Glomerular visceral epithelial cell (primary cell): ENCODE results near the gene CBS.
"Not testable (repeated sequence)": the region's sequence is repeated elsewhere in the genome, so short reads cannot be mapped to it uniquely, and the experiment has no call there.

ENCODE experiments used
- DNase-seq: peaks from one replicate; pipeline ENCODE4 v3.0.0-alpha.2; 2016; ENCODE audit errors: extremely low spot score

The CBS gene

DNA sequence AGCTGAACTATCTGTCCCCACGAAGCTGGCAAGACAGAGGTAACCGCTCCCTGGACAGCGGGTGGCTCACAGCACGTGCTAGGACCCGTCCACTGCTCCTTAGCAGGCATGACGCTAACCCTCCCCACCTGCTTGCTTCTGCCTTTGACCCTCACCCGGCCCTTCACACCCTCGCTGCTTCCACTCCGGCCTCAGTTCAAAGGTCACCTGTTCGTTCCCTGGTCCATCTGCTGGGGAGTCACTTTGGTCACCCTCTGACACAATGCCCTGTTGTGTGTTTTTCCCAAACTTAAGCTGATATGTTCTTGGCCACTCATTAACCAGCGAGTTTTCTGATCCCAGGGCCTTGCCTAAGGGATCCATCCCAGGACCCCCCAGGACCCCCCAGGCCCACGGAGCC lies 7.6 kb downstream of the CBS start:
- not testable (repeated sequence) for DNase-seq

DNA sequence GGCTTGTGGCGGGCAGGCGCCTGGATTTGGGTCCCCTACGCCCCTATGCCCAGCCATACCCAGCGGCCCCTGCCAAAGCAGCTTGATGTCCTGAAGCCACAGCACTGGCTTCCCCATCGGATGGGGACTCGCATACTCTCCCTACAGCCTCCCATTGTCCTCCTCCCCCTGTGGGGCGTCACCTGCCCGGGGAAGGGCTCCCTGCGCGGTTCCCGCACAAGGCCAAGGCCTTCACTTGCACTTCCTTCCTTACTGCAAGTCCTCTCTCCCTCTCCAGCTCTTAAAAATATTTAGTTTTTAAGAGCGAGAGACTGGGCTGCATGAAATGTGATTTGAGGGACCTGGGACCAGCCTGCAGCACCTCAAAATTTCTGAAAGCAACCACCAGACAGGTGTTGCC lies 8.9 kb downstream of the CBS start:
- DNase-seq: not testable (repeated sequence)

DNA sequence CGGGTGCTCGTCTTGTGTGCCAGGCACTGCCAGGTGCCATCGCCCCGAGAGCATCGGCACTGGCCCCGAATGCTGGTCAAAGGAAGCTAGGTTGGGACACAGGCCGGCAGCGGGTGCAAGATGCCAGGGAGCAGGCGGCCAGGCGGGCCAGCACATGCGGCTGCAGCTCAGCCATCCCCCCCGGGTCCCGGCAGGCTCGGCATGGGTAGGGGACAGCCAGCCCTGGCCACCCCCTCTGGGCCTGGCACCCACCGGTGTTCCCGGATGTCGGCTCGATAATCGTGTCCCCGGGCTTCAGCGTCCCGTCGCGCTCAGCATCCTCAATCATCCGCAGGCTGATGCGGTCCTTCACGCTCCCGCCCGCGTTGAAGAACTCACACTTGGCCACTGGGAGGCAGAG lies 9.6 kb downstream of the CBS start:
- DNase-seq: not testable (repeated sequence)

DNA sequence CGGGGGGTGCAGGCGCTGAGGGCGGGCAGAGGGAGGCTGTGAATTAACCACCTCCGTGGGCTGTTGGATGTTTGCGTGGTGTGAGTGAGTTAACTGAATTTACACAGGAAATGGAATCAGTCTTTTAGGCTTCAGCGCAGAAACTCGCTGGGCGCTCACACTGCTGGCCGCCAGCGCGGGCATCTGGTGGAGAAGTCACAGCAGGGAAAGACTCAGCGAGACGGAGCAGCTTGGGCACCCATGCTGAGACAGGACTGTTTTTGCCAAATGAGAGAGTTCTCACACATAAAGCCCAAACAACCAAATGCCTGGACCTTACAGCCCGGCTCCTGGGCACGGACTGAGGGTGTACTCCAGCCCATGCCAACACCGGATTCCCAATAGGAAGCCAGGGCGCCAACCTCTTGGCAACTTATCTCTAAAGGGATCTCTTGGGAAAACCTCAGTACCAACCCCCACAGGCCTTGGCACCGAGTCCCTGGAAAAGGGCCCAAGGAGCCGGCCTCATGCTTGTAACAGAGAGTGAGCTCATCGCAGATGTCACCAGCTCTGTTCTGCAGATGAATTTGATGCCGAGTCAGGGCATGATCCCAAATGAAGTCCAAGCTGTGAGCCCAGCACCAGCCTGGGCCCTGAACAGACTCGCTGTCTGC lies 11.2 kb downstream of the CBS start:
- not testable (repeated sequence) for DNase-seq

DNA sequence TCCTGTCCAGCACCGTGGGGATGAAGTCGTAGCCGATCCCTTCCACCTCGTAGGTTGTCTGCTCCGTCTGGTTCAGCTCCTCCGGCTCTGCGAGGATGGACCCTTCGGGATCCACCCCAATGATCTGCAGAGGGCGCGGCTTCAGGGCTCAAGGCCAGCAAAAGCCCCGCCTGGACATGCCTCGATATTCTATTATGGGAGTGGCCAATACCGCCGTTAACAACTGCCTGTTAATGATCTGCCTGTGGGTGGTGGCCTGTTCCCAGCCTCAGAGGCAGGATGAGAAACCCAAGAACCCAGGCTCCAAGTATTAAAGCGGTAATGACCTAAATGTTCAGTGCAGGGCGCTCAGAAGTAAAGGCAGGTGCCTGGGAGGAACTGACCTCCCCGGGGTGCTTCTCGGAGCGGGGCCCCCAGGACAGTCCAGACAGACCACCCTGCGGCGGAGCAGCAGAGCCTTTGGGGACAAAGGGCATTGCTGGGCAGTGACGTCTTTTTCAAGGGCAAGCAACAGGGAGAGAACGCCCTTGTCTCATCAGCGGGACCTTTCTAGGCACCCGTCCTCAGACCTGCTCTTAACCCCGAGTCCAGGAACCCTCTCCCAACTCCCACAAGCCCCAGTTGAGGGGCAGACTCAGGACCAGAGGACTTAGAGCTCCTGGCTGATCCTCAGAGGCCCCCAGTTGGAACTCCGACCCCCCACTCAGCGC lies 12.5 kb downstream of the CBS start:
- DNase-seq: not testable (repeated sequence)

DNA sequence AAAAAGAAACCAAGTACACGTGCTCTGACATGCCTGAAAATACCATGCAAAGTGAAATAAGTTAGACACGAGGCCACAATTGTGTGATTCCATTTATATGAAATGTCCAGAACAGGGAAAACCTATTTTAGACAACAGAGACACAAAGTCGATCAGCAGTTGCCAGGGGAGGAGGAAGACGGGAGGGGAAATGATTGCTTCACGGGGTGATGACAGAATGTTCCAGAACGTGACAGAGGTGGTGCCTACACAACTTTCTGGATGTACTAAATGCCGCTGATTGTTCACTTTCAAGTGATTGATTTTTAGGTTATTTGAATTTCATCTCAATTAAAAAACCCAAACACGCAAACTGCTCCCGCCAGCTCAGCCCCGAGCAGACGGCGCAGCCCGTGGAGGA lies 22.5 kb downstream of the CBS start:
- DNase-seq: not testable (repeated sequence)

DNA sequence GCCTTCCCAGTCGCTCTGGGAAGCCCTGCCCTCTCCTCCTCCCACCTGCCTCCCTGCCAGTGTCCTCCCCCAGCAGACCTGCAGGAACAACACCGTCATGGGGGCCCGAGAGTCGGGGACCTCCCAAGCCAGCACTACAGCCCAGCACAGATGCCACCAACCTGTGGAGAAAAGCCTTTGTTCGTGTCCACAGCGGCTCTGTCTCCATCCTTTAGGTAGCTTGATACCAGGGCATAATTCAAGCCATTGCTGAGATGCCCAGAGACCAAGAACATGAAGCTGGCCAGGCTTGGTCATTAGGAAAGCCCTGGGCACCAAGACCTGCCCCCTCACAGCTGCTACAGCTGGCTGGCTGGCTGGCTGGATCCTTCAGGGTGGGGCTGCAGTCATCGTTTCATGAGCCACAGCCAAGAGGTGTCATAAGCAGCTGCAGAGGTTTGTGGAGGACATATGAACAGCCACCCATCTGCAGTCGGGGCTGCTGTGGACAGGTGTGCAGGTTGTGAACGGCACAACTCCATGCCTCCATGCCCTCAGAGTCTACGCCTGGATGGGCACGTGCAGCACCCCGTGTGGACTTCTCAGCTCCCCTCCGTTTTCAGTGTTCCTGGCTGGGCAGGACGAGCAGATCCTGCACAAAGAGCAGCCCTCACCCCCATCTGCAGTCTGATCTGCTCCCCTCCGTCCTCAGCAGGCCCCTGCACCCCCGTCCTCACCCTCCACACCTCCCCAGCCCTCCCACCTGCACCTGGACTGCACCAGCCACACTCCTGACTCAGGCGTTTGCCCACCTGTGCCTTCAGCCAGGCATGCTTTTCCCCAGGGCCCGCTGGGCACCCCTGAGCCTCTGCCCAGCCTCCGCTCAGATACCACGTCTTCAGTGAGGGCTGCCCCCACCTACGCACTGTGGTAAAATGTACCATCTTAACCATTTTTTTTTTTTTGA lies 29.5 kb downstream of the CBS start:
- not testable (repeated sequence) for DNase-seq

DNA sequence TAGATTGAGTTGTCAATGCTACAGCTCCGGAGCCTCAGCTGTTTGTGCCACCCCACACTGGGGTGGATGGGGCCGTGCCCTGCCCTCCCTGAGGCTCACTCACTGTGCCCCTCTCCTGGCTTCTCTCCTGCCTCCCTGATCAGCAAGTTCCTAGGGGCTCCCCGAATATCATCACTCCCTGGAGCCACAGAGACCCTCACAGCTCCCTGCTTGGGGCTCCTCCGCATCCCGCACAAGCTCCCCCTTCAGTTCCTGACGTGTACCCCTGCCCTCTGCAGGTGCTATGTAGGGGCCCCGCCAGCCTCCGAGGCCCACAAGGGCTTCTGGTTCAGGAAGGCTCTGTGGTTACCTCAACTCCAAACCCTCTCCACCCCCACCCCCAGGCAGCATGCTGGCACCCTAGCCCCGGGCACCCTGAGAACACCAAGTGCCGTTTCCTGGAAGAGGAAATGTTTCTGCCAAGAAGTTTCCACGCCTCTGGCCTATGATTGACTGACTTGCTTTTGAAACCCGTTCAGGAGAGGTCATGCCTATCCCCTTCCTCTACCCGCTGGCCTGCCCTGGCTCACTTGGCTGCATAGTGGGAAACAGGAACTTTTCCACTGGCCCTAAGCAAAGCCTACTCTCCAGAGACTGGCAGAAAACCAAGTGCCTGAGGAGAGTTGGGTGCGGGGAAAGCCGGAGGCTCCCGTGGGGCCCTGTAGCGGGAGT lies 30.3 kb downstream of the CBS start:
- DNase-seq: not testable (repeated sequence)

DNA sequence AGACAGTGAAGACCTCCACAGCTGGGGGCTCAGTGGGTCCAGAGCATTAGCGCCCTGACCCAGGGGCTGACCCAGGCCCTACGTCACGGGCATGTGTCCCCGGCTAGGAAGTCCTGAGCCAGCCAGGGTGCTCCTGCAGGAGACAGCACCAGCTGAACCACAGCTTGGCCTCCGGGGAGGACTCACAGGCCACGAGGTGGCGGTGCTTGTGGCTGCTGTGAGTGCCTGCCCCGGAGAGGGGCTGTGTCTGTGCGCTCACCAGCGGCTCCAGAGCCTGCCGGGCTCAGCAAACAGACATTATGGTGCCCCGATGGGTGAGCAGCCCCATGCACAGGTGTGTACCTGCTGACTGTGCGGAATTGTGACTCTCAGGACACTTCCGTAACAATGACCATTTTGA lies 31.1 kb downstream of the CBS start:
- not testable (repeated sequence) for DNase-seq

DNA sequence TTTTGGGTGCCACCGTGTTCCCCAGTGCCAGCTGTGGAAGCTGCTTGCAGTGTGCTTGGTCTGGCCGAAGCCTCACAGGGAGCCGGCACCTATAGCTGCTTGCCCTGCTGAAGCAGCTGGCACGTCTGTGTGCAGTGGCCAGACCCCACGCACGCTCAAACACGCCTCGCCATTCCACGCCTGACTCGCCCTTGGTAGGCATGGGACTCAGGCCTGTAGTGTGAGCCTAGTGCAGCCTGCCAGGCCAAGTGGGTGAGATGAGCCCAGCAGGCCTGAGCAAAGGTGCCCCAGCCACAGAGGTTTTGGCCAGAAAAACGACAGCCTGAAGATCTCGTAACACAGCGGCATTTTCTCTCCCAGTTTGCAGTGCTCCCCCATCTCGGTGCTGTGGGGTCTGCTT lies 32.3 kb downstream of the CBS start:
- DNase-seq: not testable (repeated sequence)

DNA sequence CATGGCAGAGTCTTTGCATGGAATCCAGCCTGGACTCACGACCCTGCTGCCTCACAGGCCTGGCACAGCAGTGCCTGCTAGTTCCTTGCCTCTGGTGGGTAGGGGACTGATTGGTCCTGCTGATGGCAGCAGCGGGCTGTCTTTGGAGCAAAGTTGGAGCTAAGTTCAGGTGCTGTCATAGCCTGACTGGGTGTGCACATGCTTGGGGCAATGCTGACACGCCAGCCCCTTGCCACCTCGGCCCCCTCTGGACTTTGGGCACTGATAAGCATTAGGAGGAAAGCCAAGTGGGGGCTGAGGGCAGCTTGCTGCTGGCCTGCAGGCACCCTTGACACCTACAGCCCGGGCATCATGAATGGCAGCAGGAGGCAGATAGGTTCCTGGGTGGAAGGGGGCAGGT lies 33.5 kb downstream of the CBS start:
- DNase-seq: not testable (repeated sequence)

DNA sequence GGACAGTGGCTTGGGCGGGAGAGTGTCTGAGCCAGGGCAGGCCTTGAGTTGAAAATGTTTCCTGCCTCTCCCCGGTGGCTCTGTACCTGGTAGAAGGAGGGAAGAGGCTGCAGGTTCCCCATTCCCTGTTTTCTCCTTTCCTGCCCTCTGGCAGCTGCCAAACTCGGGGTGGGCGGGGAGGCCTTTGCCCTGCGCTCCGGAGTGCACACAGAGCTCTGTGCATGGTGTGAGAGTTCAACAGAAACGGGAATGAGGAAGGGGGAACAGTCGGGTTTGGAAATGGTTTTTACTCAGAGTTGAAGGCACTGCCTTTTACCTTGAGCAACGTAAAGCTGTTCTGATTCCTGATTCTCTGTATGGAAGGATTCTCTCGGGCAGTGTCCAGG lies 37.0 kb downstream of the CBS start:
- not testable (repeated sequence) for DNase-seq

DNA sequence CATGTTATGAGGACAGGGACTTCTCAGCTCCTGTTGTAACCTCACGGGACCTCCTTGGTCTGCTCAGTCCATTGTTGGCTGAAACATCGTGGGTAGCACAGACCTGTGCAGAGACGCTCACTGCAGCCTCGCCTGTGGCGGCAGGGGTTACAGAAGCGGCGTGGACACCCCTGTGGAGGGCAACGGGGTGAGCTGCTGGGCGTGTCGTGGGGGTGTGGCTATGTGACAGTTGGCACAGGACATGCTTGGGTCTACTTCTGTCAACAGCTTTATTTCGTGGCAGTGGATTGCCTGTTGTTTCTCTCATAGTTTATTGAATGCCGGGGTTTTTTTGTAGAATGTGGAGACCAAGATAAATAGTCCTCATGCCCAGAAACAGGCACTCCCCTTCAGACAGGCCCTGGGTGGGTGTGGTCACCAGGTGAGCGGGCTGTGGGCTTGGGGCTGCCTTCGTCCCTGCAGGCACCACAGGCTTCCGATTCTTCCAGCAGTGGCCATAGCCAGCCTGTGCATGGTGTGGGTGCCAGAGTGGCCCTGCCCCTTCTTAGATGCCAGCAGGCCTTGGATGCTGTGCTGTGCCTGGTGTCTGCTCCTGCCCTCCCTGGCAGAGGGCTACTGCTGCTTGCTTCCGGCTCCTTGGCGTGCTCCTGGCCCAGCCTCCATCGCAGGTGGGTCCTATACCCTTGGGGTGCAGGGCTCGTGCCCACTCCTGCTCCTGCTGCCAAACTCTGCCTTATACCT lies 37.5 kb downstream of the CBS start:
- not testable (repeated sequence) for DNase-seq

DNA sequence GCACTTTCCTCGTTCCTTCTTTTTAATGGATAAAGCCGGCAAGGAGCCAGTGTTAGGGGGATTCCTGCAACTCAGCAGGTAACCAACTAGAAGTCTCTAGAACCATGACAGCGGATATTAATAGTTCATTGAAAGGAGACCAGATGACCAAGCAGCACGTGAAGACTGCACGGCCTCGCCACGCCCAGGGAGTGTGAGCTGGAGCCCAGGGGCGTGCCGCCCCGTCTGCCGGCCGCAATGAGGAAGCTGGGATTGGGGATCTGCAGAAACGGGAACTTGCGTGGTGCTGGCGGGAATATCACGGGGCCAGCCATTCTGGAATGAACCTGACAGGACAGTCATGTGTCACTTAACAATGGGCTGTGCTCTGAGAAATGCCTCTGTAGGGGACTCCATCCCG lies 38.7 kb downstream of the CBS start:
- DNase-seq: not testable (repeated sequence)

DNA sequence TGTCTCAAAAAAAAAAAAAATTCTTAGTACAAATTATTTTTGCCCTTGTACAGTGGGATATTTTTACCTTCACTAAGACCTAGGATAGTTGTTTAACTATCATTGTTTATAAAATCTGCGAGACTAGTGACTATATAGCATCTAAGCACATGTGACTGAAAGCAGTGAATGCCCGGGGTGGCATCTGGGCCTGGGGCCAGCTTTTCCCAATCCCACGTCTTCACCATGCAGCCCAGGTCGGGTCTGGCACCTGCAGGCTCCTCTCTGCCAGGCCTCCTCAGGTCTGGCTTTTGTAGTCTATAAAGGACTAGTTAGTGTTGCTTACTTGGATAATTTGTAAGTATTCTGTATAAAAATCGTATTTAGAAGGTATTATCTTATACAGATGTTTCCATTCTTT lies 40.8 kb downstream of the CBS start:
- no peak for DNase-seq

DNA sequence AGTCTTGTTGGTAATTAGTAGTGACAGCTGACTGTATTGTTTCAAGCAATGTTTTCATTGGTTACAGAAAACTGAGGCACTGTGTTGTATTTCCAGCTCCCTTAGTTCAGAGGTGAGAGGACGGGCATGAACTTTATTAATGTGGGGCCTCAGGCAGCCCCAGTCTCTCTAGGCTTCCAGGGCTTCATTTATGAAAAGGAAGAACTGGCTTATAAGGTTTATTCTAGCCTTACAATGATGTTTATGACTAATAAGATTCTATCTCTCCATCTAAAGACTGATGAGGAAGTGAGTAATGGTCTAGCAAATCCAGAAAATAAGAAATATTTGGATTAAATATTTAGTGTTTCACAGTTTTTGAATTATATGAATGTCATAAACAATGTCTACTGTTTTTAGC lies 41.5 kb downstream of the CBS start:
- no peak for DNase-seq

DNA sequence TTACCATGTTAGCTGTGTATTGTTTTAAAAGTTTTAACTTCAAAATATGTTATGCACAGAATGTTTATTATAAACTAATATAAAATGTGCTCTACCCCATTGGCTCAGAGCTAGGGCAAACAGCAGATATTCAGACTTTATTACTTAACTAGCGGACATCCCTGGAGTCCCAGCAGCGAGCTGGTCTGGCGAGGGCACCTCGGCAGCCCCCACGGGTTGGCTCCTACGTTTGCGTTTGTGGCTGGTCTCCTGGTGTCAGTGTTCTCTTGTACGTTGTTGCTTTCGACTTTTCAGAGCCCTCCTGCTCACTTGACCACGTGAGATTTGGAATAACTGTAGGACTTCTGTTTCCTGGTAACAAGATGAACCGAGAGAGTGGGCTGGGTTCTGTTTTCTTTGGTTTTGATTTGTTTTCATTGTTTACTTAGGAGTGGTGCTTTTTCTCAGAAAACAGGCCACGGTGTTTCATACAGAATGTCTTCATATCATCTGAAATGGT lies 44.5 kb downstream of the CBS start:
- DNase-seq: no peak

DNA sequence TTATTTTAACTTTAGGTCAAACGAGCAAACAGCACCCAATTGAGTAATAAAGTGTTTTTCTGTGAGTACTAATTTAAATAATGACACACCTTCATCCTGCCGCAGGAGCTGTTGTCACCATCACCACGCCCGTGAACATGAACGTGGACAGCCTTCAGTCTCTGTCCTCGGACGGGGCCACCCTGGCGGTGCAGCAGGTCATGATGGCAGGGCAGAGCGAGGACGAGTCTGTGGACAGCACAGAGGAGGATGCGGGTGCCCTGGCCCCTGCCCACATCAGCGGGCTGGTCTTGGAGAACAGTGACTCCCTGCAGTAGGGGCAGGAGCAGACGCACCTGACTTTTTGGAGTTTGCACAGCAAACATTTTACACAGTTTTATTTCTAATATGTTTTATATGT lies 45.9 kb downstream of the CBS start:
- DNase-seq: no peak

DNA sequence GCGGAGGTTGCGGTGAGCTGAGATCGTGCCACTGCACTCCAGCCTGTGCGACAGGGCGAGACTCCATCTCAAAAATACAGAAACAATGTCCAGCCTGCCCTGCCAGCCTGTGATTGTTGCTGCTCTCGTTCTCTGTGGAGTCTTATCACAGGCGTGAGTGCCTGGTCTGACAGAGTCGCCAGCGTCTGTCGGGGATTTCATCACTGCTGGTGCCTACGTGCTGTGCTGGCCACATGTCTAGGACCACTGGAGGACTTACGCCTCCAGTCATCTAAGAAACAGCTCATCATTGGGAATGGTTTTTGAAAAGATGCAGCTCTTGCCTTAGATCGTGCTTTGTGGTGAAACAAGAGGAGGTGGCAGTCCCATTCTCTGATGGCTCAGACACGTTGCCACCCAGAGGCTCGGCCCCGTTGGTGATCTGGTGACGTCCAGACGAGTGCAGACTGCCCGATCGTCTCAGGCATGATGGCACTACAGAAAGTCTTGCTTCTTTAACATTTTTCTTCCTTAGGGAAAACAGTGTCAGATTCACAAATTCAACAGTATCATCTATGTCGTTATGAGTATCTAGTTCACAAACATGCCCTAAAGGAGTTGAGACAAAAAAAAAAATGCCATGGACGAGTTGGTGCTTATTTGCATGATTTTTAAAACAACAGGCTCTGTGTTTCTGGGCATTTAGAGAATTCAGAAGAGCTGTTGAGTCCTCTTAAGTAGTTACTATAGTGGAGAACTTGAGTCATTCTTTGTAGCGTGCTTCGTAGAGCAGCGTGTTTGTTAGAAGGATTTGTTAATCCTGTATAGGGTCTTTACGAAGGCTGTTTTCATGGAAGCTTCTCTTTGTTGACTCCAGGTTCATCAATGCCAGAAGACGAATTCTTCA lies 47.5 kb downstream of the CBS start:
- no peak for DNase-seq

DNA sequence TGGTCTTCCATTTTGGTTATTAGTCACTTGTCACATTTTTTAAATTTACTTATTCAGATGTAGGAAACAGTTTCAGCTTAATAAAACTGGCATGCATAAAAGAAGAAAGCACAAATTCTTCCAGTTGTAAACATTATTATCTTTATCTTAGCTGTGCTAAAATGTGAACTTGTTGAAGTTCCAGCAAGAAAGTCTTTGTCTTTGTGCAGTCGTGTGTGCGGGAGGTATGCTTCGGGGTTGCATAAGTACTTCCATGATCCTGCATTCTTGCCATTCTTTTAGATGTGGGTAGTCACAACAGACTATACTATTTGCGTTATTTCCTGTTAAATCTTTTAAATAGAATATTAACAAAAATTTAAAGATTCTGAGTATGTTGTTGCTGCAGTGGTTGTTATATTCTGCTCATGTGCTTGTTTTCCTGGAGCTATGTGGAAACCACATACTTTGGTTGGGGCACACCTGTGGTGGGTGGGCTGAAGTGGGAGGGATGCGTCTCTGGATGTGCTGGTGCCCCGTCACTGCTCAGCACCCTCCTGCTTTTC lies 49.9 kb downstream of the CBS start:
- DNase-seq: peak; percentile 78
